ENCODE data around the gene COBL. TPM values are rescaled to one million over a fixed set of nuclear protein-coding genes. Genes with fewer than 3 reads are reported as not detected.

Gene COBL
- total and polyA plus RNA-seq, 2 donors (not counting 3 experiments of a cell fraction or from before 2014, with no cell fraction given): 0.11 TPM; not detected in 1

DNA sequence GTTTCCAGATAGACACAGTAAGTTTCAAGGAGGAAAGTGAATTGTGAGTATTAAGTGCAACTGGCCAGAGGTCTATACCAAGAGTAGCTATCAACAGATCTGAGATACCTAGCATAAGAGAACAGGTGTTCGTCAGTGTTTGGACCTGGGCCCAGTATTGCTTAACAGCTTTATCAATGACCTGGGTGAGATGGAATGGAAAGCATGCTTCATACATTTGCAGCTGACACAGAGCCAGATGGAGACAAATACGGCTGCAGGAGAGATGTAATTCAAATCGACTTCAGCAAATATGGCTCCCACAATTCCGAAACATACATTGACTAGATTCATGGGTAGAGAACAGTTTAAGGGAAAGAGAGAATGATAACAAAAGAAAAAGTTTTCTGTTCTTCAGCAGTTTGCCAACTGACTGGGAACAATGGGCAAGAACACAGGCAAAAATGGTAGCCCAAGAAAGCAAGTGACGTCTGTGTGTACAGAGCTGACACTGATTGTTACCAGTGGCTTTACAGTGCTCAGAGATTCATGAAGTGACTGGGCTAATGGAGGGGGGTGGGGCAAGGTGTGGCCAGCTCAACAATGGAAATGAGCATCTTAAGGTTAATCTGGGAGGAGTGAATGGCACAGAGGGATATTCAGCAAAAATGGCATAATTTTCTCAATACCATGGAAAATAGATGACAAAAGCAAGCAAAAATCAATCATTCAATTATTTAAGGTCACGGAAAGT is 28.0 kb upstream of the COBL start:
- intact Hi-C loops (cut with micrococcal nuclease) (no loop called here), dilution Hi-C loops (cut with MboI; ENCODE audit: extremely low pct_ligation_motif_present, low sequenced_read_pairs) (no loop called here)
- POLR2A ChIA-PET: no interaction called here
- no peak for FAIRE-seq
- no TSS peak for BruUV-seq (replicated peaks)
- Histone ChIP-seq H2AFZ (ENCODE audit: low read depth, low read length) (no peak overlapping the region), H3K9me3 (replicated peaks; ENCODE audit: control insufficient read depth, insufficient read depth, low read length) (no peaks in the 10 kb centered on the region), H3K36me3 (ENCODE audit: control insufficient read depth in 2 of 2, extremely low read depth in 1 of 2, insufficient read depth in 2 of 2, low read length in 2 of 2) (no peaks in the 10 kb centered on the region), H3K27me3 (ENCODE audit: control insufficient read depth in 2 of 2, insufficient read depth in 2 of 2, low read length in 2 of 2) (no peaks in the 10 kb centered on the region), H3K4me1 (ENCODE audit: control insufficient read depth, extremely low read depth, insufficient read depth, low read length) (no peaks in the 10 kb centered on the region), H3K4me3 (replicated peaks in 1 of 3; ENCODE audit: insufficient read depth in 1 of 3, low read depth in 1 of 3, low read length in 3 of 3) (no peak overlapping the region), H3K79me2 (ENCODE audit: control insufficient read depth, insufficient read depth, low read length) (no peaks in the 10 kb centered on the region), H3K9me1 (replicated peaks; ENCODE audit: control insufficient read depth, extremely low read depth, insufficient read depth, low read length) (no peaks in the 10 kb centered on the region), H3K9ac (replicated peaks; ENCODE audit: extremely low read depth, insufficient read depth, low read length) (no peak overlapping the region), H3K27ac (ENCODE audit: insufficient read depth, low read depth, low read length) (no peak overlapping the region), H4K20me1 (replicated peaks; ENCODE audit: control insufficient read depth, extremely low read depth, insufficient read depth, low read length) (no peaks in the 10 kb centered on the region), H3K4me2 (ENCODE audit: insufficient read depth, low read length) (no peak overlapping the region)
- DNase-seq (ENCODE audit: low read depth, low spot score): no peak
- CTCF ChIA-PET: interaction anchor here (1.0 kb wide), 1 partner anchor 24 kb away, joined by 3 read pairs; no protein-coding TSS in a partner anchor
- no peak for TF ChIP-seq FOS (IDR thresholded peaks at IDR 0.05; ENCODE audit: borderline replicate concordance, insufficient read depth, low read length)
- no peak for TF ChIP-seq MYC (IDR thresholded peaks at IDR 0.05; ENCODE audit: low read depth, low read length)
- TF ChIP-seq JUN (IDR thresholded peaks at IDR 0.05; ENCODE audit: borderline replicate concordance, insufficient read depth, insufficient read length, low read depth): no peak

DNA sequence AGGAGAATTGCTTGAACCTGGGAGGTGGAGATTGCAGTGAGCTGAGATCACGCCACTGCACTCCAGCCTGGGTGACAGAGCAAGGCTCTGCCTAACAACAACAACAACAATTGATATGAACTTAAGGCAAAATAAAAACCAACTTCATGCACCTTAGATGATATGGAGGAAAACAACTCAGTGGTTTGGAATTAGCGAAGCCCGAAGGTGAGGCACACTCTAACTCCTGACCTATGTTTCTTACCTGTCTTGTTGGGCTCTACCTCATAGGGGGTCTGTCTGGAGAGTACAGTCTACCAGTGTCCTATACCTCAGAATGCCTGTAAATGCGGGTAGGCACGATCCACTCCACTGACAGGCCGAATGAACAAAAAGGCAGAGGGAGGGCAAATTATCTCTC is 24.3 kb upstream of the COBL start:
- intact Hi-C loops (cut with micrococcal nuclease) (no loop called here), dilution Hi-C loops (cut with MboI; ENCODE audit: extremely low pct_ligation_motif_present, low sequenced_read_pairs) (no loop called here)
- Histone ChIP-seq H3K9ac (replicated peaks; ENCODE audit: extremely low read depth, insufficient read depth, low read length) (no peak overlapping the region), H3K4me1 (ENCODE audit: control insufficient read depth, extremely low read depth, insufficient read depth, low read length) (no peaks in the 10 kb centered on the region), H3K4me3 (replicated peaks in 1 of 3; ENCODE audit: insufficient read depth in 1 of 3, low read depth in 1 of 3, low read length in 3 of 3) (no peak overlapping the region), H2AFZ (ENCODE audit: low read depth, low read length) (no peak overlapping the region), H3K9me3 (replicated peaks; ENCODE audit: control insufficient read depth, insufficient read depth, low read length) (no peaks in the 10 kb centered on the region), H3K27ac (ENCODE audit: insufficient read depth, low read depth, low read length) (no peak overlapping the region), H3K9me1 (replicated peaks; ENCODE audit: control insufficient read depth, extremely low read depth, insufficient read depth, low read length) (no peaks in the 10 kb centered on the region), H3K36me3 (ENCODE audit: control insufficient read depth in 2 of 2, extremely low read depth in 1 of 2, insufficient read depth in 2 of 2, low read length in 2 of 2) (no peaks in the 10 kb centered on the region), H3K4me2 (ENCODE audit: insufficient read depth, low read length) (no peak overlapping the region), H3K79me2 (ENCODE audit: control insufficient read depth, insufficient read depth, low read length) (no peaks in the 10 kb centered on the region), H4K20me1 (replicated peaks; ENCODE audit: control insufficient read depth, extremely low read depth, insufficient read depth, low read length) (no peaks in the 10 kb centered on the region), H3K27me3 (ENCODE audit: control insufficient read depth in 2 of 2, insufficient read depth in 2 of 2, low read length in 2 of 2) (no peaks in the 10 kb centered on the region)
- TF ChIP-seq POLR2A (IDR thresholded peaks at IDR 0.05; ENCODE audit: low read depth, low read length) (no peak), EZH2 (IDR thresholded peaks at IDR 0.05; ENCODE audit: borderline replicate concordance, low read depth, low read length, severe bottlenecking) (no peak)
- no TSS peak for BruUV-seq (replicated peaks)
- FAIRE-seq (no peak), DNase-seq (ENCODE audit: low read depth, low spot score) (no peak)
- ChIA-PET CTCF (no interaction called here), POLR2A (no interaction called here)
